ENCODE results near the gene CNKSR3.

DNA sequence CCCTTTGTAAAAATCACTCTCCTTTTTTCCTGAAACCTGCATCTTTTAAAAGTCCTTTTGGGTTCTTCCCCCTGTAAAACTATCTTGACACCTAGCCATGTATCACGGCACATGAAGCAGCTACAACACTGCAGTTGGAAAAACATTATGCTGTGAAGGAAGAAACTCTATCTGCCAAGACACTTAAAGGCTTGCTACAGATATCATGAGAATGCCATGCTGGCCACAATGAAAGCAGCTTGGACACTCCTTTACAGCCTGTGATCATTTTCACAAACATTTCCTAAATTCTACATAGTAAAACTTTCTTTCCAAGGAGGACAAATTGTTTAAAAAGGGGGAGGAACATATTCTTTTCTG, 31.8 kb downstream of the CNKSR3 start:
- TF ChIP-seq, protein P1, sequence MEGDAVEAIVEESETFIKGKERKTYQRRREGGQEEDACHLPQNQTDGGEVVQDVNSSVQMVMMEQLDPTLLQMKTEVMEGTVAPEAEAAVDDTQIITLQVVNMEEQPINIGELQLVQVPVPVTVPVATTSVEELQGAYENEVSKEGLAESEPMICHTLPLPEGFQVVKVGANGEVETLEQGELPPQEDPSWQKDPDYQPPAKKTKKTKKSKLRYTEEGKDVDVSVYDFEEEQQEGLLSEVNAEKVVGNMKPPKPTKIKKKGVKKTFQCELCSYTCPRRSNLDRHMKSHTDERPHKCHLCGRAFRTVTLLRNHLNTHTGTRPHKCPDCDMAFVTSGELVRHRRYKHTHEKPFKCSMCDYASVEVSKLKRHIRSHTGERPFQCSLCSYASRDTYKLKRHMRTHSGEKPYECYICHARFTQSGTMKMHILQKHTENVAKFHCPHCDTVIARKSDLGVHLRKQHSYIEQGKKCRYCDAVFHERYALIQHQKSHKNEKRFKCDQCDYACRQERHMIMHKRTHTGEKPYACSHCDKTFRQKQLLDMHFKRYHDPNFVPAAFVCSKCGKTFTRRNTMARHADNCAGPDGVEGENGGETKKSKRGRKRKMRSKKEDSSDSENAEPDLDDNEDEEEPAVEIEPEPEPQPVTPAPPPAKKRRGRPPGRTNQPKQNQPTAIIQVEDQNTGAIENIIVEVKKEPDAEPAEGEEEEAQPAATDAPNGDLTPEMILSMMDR (IDR thresholded peaks at IDR 0.05; ENCODE audit: low read depth, low read length) = no peak
- no peak for TF ChIP-seq EZH2phosphoT487 (IDR thresholded peaks at IDR 0.05; ENCODE audit: low read depth)

Measured in OCI-LY3 (cell line).